Retinal pigment epithelial cell (primary cell): ENCODE results near the gene NEDD4L.

Source experiments
- DNase-seq: peaks from one replicate; pipeline ENCODE4 v3.0.0-alpha.2; 2010; ENCODE audit warnings: low read depth
- H3K4me3 ChIP-seq: 2 replicates; pipeline ENCODE4 v1.5.1; 2011; ENCODE audit warnings: mild to moderate bottlenecking, low read length, control low read depth, moderate library complexity
- CTCF ChIP-seq: conservative IDR thresholded peaks from 2 replicates; pipeline ENCODE4 v1.5.1; 2011; ENCODE audit warnings: low read depth, low read length, control low read depth, inconsistent platforms

The NEDD4L gene

GRCh38 chr18:58093311-58093803, 49.3 kb downstream of the NEDD4L start:
- TF ChIP-seq CTCF, result no peak
- DNase-seq, result no peak
- H3K4me3 ChIP-seq, result no peak overlapping the region

GRCh38 chr18:58095222-58095621, 51.2 kb downstream of the NEDD4L start:
- no peak for TF ChIP-seq CTCF
- H3K4me3 ChIP-seq, result no peak overlapping the region
- DNase-seq, result no peak

- H3K4me3 ChIP-seq, result no peak overlapping the region
- DNase-seq, result no peak
- TF ChIP-seq CTCF, result no peak
These were observed 51.6 kb downstream of the NEDD4L start for GRCh38 chr18:58095655-58096054.

- no peak for DNase-seq
- no peak overlapping the region for H3K4me3 ChIP-seq
- TF ChIP-seq CTCF, result no peak
These were observed 52.6 kb downstream of the NEDD4L start for GRCh38 chr18:58096658-58097057.

- H3K4me3 ChIP-seq, result no peak overlapping the region
- DNase-seq, result no peak
- no peak for TF ChIP-seq CTCF
These were observed 53.3 kb downstream of the NEDD4L start for GRCh38 chr18:58097121-58097906.

GRCh38 chr18:58097907-58098166, 53.8 kb downstream of the NEDD4L start:
- TF ChIP-seq CTCF, result no peak
- no peak for DNase-seq
- no peak overlapping the region for H3K4me3 ChIP-seq

GRCh38 chr18:58098706-58099105, 54.7 kb downstream of the NEDD4L start:
- no peak for DNase-seq
- TF ChIP-seq CTCF, result no peak
- H3K4me3 ChIP-seq, result no peak overlapping the region
